HG03097 (cell line): ENCODE data around the gene GAB2.
A peak's percentile ranks its signal among the peaks of the same experiment; 100 is the strongest.
"Not testable (repeated sequence)": the region's sequence is repeated elsewhere in the genome, so short reads cannot be mapped to it uniquely, and the experiment has no call there.

Experiments
- ATAC-seq: cut with Tn5 transposase; IDR thresholded peaks from one replicate; pipeline ENCODE4 v1.9.1; 2021; ENCODE audit not compliant: unreplicated experiment, low FRiP score

Gene GAB2

GRCh38 chr11:78195917-78196560 is 221.6 kb downstream of the GAB2 start:
- no peak for ATAC-seq

GRCh38 chr11:78194490-78194889 is 223.1 kb downstream of the GAB2 start:
- no peak for ATAC-seq

- no peak for ATAC-seq
Measured at GRCh38 chr11:78193806-78194205, 223.8 kb downstream of the GAB2 start.

- no peak for ATAC-seq
Measured at GRCh38 chr11:78192911-78193351, 224.7 kb downstream of the GAB2 start.

- ATAC-seq = no peak
Measured at GRCh38 chr11:78192223-78192719, 225.3 kb downstream of the GAB2 start.

GRCh38 chr11:78190871-78191538 is 226.6 kb downstream of the GAB2 start:
- ATAC-seq = no peak

- ATAC-seq = no peak
Measured at GRCh38 chr11:78190374-78190773, 227.2 kb downstream of the GAB2 start.

- no peak for ATAC-seq
Measured at GRCh38 chr11:78189851-78190250, 227.8 kb downstream of the GAB2 start.

GRCh38 chr11:78189174-78189724 is 228.4 kb downstream of the GAB2 start:
- no peak for ATAC-seq

GRCh38 chr11:78188286-78189173 is 229.1 kb downstream of the GAB2 start, which contains the start of the genes KCTD21 and USP35:
Gene KCTD21 (minus strand): TSS chr11:78188626. CDS start chr11:78174554, 14,072 bp downstream.
Gene USP35 (plus strand): TSS chr11:78188919. CDS start chr11:78196246, 7,327 bp downstream.
- ATAC-seq = peak; percentile 95

- ATAC-seq = peak; percentile 6
Measured at GRCh38 chr11:78187366-78188285, 230.0 kb downstream of the GAB2 start.

- ATAC-seq = no peak
Measured at GRCh38 chr11:78181185-78181584, 236.4 kb downstream of the GAB2 start.

GRCh38 chr11:78180751-78181150 is 236.9 kb downstream of the GAB2 start:
- no peak for ATAC-seq

GRCh38 chr11:78179459-78180071 is 238.1 kb downstream of the GAB2 start:
- ATAC-seq = no peak

GRCh38 chr11:78177216-78177615 is 240.4 kb downstream of the GAB2 start:
- ATAC-seq = no peak

GRCh38 chr11:78176605-78177141 is 240.9 kb downstream of the GAB2 start:
- no peak for ATAC-seq

GRCh38 chr11:78175862-78176261 is 241.8 kb downstream of the GAB2 start:
- not testable (repeated sequence) for ATAC-seq

GRCh38 chr11:78171951-78172350 is 245.7 kb downstream of the GAB2 start:
- no peak for ATAC-seq
